Hematopoietic multipotent progenitor cell treated with erythropoietin and hydrocortisone succinate and interleukin-3 and kit ligand, for 4 days (in vitro differentiated cells): ENCODE data around the gene CLCN4.
A peak's percentile ranks its signal among the peaks of the same experiment; 100 is the strongest.

ENCODE experiments used
- DNase-seq: peaks from one replicate; pipeline ENCODE4 v3.0.0-alpha.2; 2015

CLCN4 gene

DNA sequence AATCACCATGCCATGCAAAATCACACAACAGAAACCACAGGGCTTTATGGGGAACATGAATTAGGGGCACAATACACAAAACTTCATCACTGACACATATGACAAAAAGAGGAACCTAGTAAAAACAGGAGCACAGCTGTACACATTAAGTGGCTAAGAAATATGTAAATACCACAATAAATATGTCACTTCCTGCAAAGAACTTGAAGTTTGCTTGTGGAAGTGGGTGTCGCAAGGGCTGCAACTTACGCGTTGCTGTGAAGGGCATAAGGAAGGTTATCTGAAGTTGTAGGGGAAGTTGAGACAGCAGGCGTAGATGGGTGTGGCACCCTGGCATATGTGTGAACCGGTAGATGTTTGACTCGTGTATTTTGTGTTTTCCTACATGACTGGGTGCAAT, 42.4 kb downstream of the CLCN4 start:
- DNase-seq, result peak; percentile 84

- DNase-seq, result no peak
These were observed 46.8 kb downstream of the CLCN4 start for GRCh38 chrX:10203617-10204016.

DNA sequence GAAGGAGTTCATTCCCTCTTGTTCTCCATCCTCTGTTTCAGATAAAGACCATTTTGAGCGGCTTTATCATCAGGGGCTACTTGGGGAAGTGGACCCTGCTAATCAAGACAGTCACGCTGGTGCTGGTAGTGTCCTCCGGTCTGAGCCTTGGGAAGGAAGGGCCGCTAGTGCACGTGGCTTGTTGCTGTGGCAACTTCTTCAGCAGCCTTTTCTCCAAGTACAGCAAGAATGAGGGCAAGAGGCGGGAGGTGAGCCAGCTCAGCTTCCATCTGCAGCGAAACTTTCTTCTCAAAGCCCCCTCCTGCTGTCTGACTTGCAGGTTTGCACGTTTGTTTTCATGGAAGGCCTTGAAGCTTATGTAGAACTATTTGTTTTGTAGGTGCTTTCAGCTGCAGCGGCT, 49.5 kb downstream of the CLCN4 start:
- no peak for DNase-seq

DNA sequence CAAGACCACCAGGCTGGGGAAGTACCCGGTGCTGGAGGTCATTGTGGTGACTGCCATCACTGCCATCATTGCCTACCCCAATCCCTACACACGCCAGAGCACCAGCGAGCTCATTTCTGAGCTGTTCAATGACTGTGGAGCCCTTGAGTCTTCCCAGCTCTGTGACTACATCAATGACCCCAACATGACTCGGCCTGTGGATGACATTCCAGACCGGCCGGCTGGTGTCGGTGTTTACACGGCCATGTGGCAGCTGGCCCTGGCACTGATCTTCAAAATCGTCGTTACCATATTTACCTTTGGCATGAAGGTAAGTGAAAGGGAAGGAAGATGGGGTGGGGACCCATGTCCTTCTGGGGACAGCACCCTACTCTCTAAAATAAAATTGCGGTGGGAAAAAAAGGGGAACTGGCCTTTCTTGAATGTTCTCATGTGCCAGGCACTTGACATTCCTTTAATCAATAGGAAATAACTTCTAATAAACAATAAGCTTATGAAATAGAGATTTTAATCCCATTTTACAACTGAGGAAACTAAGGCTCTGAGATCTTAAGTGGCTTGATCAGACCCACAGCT, 51.6 kb downstream of the CLCN4 start:
- no peak for DNase-seq

- DNase-seq, result no peak
These were observed 52.2 kb downstream of the CLCN4 start for GRCh38 chrX:10208953-10209352.

GRCh38 chrX:10212395-10212794, 55.6 kb downstream of the CLCN4 start:
- no peak for DNase-seq

DNA sequence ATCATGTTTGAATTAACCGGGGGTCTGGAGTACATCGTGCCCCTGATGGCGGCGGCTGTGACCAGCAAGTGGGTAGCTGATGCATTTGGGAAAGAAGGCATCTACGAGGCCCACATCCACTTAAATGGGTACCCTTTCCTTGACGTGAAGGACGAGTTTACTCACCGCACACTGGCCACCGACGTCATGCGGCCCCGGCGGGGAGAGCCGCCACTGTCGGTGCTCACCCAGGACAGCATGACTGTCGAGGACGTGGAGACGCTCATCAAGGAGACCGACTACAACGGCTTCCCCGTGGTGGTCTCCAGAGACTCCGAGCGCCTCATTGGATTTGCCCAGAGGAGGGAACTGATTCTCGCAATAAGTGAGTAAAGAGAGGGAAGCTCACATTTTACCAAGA, 56.9 kb downstream of the CLCN4 start:
- no peak for DNase-seq

GRCh38 chrX:10216208-10216607, 59.4 kb downstream of the CLCN4 start:
- DNase-seq, result no peak

- DNase-seq, result peak; percentile 54
These were observed 60.4 kb downstream of the CLCN4 start for GRCh38 chrX:10217198-10217597.

DNA sequence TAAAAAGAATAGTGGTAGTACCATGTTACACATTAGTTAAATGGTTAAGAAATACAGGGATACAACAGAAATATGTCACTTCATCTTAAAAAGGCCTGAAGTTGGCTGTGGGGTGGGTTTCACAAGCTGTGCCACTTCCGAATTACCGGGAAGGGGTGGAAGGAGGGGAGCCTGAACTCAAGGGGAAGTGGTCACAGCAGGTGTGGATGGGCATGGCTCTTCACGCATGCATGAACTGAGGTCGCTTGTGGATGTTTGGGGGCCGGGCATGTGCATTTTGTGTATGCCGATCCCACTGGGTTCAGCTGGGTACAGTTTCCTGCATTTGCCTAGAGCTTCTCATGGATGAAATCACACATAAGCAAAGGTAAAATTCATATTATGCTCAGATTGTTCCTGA, 64.9 kb downstream of the CLCN4 start:
- no peak for DNase-seq

DNA sequence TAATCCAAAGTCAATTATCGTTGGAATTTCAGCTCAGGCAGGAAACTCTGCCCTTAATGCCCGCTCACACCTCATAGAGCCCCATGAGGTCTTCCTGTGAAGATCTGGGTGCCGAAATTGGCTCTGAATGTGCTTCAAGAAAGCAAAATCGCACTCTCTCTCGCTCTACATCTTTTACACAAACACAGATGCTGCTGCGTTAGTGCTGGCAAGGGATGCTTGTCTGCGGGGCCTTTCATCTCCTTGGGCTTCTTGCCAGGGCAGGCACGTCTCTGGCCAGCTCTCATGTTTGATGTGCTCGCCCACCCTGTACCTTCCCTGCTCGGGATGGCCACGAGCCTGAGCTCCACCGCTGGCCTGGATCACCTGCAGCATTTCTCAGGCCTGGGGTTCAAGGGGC, 66.5 kb downstream of the CLCN4 start:
- no peak for DNase-seq

DNA sequence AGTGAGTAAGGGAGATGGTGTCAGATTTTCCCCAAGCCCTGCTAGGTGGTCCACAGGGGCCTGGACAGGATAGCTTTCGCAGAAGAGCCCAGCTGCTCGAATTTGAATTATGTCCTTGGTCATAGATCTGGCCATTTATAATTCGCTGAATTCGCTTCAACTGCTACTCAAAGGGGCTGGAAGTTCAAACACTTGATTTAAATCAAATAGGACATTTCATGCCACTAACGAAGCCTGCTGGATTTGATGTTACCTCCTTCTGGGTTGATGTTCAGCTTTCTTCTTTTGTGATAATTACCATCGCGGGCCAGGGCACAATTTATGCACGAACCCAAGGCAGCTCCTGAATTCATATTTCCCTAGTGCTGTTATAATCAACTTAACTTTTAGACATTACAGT, 67.0 kb downstream of the CLCN4 start:
- DNase-seq, result no peak

- no peak for DNase-seq
These were observed 73.4 kb downstream of the CLCN4 start for GRCh38 chrX:10230222-10230621.

DNA sequence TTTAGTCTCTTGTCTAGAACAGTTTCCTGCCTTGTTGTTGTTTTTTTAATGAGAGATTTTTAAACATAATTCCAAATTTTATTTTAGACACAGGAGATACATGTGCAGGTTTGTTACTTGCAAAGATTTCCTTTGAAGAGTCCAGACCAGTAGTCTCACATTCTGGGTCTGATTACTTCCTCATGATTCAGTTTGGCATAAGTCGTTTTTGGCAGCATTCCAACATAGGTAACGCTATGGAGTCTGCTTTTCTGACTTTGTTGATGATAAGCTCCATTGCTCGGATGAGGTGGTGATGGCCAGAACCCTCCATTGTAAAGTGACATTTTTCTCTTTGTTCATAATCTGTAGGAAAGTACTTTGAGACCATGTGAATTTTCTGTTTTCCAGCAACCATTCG, 74.7 kb downstream of the CLCN4 start:
- DNase-seq, result no peak

GRCh38 chrX:10233173-10233572, 76.4 kb downstream of the CLCN4 start:
- DNase-seq, result no peak

GRCh38 chrX:10233696-10234095, 76.9 kb downstream of the CLCN4 start:
- DNase-seq, result no peak

GRCh38 chrX:10235851-10236250, 79.1 kb downstream of the CLCN4 start:
- DNase-seq, result no peak

- DNase-seq, result no peak
These were observed 80.5 kb downstream of the CLCN4 start for GRCh38 chrX:10237241-10237640.

DNA sequence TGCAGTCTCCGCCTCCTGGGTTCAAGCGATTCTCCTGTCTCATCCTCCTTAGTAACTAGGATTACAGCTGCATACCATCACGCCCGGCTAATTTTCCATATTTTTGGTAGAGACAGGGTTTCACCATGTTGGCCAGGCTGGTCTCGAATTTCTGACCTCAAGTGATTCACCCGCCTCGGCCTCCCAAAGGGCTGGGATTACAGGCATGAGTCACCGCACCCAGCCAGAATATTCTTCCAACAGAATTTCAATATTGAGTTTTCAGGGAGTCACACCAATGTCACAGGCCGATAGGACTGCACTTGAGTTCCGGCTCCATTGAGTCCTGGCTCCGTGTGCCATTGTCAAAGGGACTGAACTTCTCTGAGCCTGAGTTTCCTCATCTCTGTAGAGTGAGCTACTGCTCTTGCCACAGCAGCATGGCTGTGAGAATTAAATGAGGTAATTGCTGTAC, 82.9 kb downstream of the CLCN4 start:
- no peak for DNase-seq

DNA sequence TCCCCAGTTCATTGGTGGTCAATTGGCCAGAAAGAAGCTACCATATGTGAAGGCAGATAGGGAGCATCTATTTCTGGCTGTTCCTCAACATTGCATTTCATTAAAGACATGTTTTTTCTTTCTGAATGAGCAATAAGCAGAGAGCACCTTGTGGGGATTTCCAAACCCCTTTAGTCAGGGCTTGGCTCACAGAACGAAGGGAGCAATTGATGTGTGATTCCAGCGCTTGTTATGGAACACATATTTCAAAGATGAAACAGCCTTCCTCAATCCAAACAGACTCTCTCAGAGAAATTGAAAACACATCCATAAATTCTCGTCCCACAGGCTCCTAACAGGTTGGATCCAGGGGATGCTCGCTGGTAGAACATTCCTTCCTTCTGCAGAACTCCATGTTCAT, 84.1 kb downstream of the CLCN4 start:
- no peak for DNase-seq

- DNase-seq, result no peak
These were observed 85.3 kb downstream of the CLCN4 start for GRCh38 chrX:10242026-10242425.

GRCh38 chrX:10243106-10243505, 86.3 kb downstream of the CLCN4 start:
- no peak for DNase-seq

- no peak for DNase-seq
These were observed 88.3 kb downstream of the CLCN4 start for GRCh38 chrX:10244915-10245622.

DNA sequence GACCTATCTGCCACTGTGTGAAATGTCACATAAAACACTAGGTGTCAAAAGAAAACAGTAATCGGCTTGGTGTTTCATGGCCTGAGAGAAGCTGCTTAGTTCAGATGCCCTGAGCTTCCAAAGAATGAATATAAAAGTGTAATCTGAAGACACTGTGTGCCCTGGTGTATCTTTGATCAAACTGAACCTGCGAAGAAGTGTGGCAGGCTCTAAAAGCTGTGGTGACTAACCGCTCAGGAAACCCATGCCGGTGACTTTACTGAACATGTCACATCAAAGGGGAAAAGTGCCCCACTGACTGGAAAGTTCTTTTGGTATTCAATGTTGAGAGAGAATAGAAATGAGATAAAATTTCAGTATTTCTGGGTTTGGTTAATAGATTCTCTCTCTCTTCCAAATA, 89.1 kb downstream of the CLCN4 start:
- DNase-seq, result no peak

DNA sequence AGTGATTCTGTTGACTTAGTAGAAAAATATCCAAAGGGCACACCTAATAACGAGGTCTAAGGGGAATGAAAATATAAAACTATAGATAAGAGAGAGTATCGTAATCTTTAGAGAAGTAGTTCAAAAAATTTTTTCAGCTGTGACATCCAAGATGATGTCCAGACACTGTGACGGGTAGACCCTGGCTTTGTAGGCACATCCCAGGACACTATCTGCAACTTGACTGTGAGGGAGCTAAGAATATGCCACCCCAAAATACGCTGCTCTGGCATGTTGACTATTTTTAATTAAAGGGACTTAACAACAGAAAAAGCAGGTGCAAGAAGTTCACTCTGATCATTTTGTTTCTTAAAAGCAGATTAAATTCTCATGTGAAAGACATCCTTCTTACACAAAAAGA, 89.5 kb downstream of the CLCN4 start:
- DNase-seq, result no peak
